Upper lobe of left lung (tissue), 4 donors: Measurements from ENCODE around the gene FBXW8.

Experiments
- POLR2A ChIP-seq, 4 donors: fragments of 450-650 bp; IDR thresholded peaks; one replicate each; pipeline ENCODE4 v1.5.1; 2016 to 2017; ENCODE audit warnings: antibody characterized with exemption in 4 of 4, mild to moderate bottlenecking in 2 of 4
- TF ChIP-seq, protein P1 (sequence below), 6 experiments: fragments of 450-650 bp in 4 of 6; fragments of 200-600 bp in 2 of 6; sonication (generic) in 2 of 6; IDR thresholded peaks; one replicate each; pipeline ENCODE4 v1.5.1; 2016 to 2019; ENCODE audit warnings: antibody characterized with exemption in 6 of 6

DNA sequence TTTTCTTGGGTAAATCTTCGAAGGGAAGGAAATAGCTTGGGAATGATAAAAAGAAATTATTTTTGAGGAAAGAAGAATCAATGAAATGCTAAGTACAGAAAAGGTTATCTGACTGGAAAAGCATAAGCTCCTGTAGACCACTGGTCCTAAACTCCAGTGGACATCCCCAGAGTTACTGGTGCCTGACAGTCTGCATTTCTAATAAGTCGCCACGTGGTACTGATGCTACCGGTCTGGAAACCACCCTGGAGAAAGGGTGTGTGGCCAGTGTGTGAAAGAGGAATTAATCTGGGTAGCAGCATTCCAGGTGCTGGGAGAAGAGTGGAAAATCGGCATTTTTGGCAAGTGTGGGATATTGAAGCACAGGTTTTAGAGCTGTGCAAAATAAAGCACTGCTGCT lies 73.3 kb downstream of the FBXW8 start:
- TF ChIP-seq, protein P1, sequence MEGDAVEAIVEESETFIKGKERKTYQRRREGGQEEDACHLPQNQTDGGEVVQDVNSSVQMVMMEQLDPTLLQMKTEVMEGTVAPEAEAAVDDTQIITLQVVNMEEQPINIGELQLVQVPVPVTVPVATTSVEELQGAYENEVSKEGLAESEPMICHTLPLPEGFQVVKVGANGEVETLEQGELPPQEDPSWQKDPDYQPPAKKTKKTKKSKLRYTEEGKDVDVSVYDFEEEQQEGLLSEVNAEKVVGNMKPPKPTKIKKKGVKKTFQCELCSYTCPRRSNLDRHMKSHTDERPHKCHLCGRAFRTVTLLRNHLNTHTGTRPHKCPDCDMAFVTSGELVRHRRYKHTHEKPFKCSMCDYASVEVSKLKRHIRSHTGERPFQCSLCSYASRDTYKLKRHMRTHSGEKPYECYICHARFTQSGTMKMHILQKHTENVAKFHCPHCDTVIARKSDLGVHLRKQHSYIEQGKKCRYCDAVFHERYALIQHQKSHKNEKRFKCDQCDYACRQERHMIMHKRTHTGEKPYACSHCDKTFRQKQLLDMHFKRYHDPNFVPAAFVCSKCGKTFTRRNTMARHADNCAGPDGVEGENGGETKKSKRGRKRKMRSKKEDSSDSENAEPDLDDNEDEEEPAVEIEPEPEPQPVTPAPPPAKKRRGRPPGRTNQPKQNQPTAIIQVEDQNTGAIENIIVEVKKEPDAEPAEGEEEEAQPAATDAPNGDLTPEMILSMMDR (IDR thresholded peaks at IDR 0.05): no peak
- TF ChIP-seq POLR2A (IDR thresholded peaks at IDR 0.05): no peak
